ENCODE data around the gene ERC2. TPM values are rescaled to one million over a fixed set of nuclear protein-coding genes. Genes with fewer than 3 reads are reported as not detected.

Gene ERC2
- total RNA-seq, 2 donors from 2014 or later: 1.2 TPM; not detected in 1

- ATAC-seq (ENCODE audit: insufficient number of reproducible peaks, low FRiP score, low read depth) (no peak), DNase-seq (ENCODE audit: low spot score) (no peak)
Observed at GRCh38 chr3:56323986-56324420, 144.3 kb downstream of the ERC2 start.

GRCh38 chr3:56322862-56323261, 145.4 kb downstream of the ERC2 start:
- Histone ChIP-seq H3K4me1 (ENCODE audit: control insufficient read depth in 1 of 2, low read depth in 2 of 2) (no peaks in the 10 kb centered on the region), H3K27me3 (replicated peaks; ENCODE audit: insufficient read depth) (no peaks in the 10 kb centered on the region), H3K27ac (no peak overlapping the region), H3K9me3 (no peaks in the 10 kb centered on the region), H3K36me3 (no peaks in the 10 kb centered on the region), H3K4me3 (no peak overlapping the region)
- DNase-seq (ENCODE audit: low spot score): no peak
- no peak for TF ChIP-seq CTCF (IDR thresholded peaks at IDR 0.05)
- ATAC-seq (ENCODE audit: insufficient number of reproducible peaks, low FRiP score, low read depth): no peak

More at GRCh38 chr3:56323986-56324420, 144.3 kb downstream of the ERC2 start:
- Histone ChIP-seq H3K27ac (no peak overlapping the region), H3K27me3 (replicated peaks; ENCODE audit: insufficient read depth) (no peaks in the 10 kb centered on the region), H3K9me3 (no peaks in the 10 kb centered on the region), H3K36me3 (no peaks in the 10 kb centered on the region), H3K4me3 (no peak overlapping the region), H3K4me1 (ENCODE audit: control insufficient read depth in 1 of 2, low read depth in 2 of 2) (no peaks in the 10 kb centered on the region)
- TF ChIP-seq CTCF (IDR thresholded peaks at IDR 0.05): no peak

- Histone ChIP-seq H3K9me3 (no peaks in the 10 kb centered on the region), H3K27ac (no peak overlapping the region), H3K36me3 (no peaks in the 10 kb centered on the region), H3K27me3 (replicated peaks; ENCODE audit: insufficient read depth) (no peaks in the 10 kb centered on the region), H3K4me3 (no peak overlapping the region), H3K4me1 (ENCODE audit: control insufficient read depth in 1 of 2, low read depth in 2 of 2) (no peaks in the 10 kb centered on the region)
- ATAC-seq (ENCODE audit: insufficient number of reproducible peaks, low FRiP score, low read depth): no peak
- no peak for TF ChIP-seq CTCF (IDR thresholded peaks at IDR 0.05)
- DNase-seq (ENCODE audit: low spot score): no peak
Observed at GRCh38 chr3:56321892-56322291, 146.4 kb downstream of the ERC2 start.

- Histone ChIP-seq H3K4me1 (ENCODE audit: control insufficient read depth in 1 of 2, low read depth in 2 of 2) (no peaks in the 10 kb centered on the region), H3K27me3 (replicated peaks; ENCODE audit: insufficient read depth) (no peaks in the 10 kb centered on the region), H3K36me3 (no peaks in the 10 kb centered on the region), H3K4me3 (no peak overlapping the region), H3K9me3 (no peaks in the 10 kb centered on the region), H3K27ac (no peak overlapping the region)
- TF ChIP-seq CTCF (IDR thresholded peaks at IDR 0.05): no peak
- DNase-seq (ENCODE audit: low spot score) (no peak), ATAC-seq (ENCODE audit: insufficient number of reproducible peaks, low FRiP score, low read depth) (no peak)
Observed at GRCh38 chr3:56321383-56321782, 146.9 kb downstream of the ERC2 start.

- no peaks in the 10 kb centered on the region for H3K36me3 ChIP-seq
- H3K27ac ChIP-seq: no peak overlapping the region
- H3K27me3 ChIP-seq (replicated peaks; ENCODE audit: insufficient read depth): no peaks in the 10 kb centered on the region
- TF ChIP-seq CTCF (IDR thresholded peaks at IDR 0.05): no peak
- H3K4me1 ChIP-seq (ENCODE audit: control insufficient read depth in 1 of 2, low read depth in 2 of 2): no peaks in the 10 kb centered on the region
- no peak overlapping the region for H3K4me3 ChIP-seq
- DNase-seq (ENCODE audit: low spot score) (no peak), ATAC-seq (ENCODE audit: insufficient number of reproducible peaks, low FRiP score, low read depth) (no peak)
- no peaks in the 10 kb centered on the region for H3K9me3 ChIP-seq
Observed at GRCh38 chr3:56320883-56321282, 147.4 kb downstream of the ERC2 start.
